Cerebellar nuclear complex (tissue), 1 donor: ENCODE data around the gene SCN7A.

Experiments
- DNase-seq, 2 experiments: peaks; one replicate each; lab custom pipeline; 2025; lab: John Stamatoyannopoulos, UW

Gene SCN7A

DNA sequence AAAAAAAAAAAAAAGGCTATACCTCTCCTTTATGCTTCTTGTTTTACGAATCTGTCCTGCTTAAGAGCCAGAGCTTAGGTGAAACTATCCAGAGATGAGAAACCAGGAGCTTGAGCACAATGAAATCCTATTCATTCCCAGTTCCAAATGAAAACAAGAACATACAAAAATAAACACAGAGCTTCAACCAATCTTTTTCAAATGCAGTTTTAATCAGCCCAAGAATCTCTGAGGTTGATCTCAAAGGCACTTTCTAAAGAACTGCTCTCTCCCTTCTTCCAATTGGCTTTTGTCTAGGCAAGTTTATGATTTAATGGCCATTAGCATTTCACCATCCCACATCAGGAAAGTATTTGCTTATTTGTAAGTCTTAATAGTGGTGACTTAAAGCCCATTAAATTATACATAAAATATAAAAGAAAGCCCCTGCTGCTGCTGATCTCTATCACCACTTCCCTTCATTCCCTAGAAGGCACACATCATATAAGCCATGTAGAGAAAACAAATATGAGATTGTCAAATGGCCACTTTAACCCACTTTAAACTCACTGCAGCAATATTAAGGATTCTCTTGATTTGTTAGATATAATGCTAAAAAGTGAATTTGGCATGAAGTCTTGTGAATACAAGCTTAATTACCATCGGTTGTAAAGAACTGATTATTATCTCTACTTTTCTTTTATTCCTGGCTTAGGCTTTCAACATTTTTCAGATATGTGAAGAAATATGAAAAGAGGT is 89.0 kb downstream of the SCN7A start:
- no peak for DNase-seq

DNA sequence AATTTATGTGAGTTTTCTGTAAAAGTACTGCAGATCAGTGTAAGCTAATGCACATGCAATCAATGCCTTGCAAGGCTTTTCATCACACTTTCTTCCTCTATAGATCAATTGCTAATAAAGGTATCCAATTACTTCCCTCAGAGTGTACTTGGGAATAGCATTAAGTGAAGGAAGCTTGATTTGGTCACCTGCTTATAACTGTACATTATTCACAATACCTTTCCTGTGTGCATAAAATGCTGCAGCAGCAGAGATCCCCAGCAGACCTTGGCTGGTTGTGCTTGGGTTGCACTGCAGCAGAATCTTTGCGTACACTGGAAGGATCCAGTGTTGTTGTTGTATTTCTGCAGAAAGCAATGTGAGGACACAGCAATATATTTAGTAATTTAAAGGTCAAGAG is 99.8 kb downstream of the SCN7A start:
- DNase-seq: no peak

DNA sequence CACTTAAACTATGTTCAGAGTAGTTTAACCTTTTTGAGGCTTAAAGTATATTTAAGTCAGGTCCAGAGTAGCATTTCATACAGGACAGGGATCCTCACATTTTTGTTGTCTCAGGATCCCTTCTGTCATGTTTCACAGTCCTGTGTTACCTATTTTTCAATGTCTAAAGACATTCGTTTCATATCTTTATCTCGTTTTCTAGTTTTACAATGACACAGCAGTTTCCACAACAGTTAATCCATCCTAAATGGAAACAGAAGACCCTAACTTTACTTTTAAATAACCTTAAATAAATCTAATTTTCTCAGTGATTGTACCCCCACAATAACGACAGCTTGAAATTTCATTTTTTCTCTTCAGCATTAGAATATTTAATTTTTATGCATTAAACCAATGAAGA is 101.0 kb downstream of the SCN7A start:
- DNase-seq: no peak

DNA sequence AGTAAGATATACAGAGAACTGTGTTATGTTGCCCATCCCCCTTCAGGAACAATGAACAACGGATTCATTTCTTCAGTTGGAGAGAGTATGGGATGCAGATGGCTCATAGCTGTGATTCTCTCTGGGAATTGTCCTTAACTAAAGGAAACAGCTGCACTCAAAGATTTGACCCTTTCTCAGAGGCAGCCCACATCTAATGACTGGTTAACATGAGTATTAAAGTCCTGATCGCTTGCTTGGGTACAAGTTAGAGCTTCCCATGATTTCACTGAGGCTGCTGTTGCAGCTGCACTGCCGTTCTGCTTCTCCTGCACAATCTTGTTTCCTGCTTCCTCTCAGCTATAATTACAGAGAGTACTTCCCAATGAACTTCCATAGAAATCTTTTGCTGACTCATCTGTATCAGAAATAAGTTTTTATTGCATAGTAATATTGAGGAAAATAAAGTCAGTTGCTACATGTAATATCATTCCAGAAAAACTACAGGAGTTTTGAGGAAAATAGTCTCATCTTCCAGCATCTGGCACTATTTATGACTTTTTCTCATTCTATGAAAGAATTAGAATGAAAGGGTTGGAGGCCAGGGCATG is 105.5 kb downstream of the SCN7A start:
- DNase-seq: no peak

DNA sequence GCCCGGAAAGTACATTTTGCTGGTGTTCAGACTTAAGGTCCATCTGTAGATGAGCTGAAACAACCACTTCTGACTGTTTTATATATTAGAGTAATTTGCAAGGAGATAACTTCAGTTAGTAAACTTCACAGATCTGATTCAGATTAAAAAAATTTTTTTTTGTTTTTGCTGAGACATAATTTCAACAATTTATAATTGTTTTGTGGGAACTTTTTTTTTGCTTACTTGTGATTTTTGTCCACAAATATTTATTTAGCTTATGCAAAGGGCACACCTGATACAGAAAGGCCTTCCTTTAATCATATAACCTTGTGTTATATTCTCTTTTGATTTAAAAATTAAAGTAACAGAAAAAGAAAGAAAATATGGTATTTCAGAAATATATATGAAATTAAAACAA is 108.7 kb downstream of the SCN7A start:
- DNase-seq: no peak

DNA sequence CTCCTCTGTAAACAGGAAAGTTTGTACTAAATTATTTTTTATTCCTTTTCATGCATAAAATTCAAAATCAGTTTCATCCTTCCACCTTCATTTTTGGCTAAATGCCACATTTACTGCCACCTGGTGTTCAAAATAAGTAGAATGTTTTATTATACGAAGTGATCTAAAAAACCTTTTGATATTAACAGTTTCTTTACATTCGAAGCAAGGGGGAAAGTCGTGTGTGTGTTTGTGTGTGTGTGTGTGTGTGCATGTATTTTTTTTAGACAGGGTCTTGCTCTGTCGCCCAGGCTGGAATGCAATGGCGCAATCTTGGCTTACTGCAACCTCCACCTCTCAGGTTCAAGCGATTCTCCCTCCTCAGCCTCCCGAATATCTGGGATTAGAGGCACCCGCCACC is 109.3 kb downstream of the SCN7A start:
- no peak for DNase-seq

DNA sequence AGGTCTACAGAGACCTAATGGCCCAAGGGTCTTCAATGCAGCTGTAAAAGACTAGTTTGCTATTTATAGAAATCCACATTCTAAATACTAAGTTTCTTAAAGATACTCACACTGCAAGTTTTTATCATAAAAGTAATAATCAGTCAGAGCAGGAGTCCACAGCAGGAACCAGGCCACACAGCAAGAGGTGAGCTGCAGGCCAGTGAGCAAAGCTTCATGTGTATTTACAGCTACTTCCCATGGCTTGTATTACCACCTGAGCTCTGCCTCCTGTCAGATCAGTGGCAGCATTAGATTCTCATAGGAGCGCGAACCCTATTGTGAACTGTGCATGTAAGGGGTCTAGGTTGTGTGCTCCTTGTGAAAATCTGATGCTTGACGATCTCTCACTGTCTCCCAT is 111.6 kb downstream of the SCN7A start:
- DNase-seq: no peak

DNA sequence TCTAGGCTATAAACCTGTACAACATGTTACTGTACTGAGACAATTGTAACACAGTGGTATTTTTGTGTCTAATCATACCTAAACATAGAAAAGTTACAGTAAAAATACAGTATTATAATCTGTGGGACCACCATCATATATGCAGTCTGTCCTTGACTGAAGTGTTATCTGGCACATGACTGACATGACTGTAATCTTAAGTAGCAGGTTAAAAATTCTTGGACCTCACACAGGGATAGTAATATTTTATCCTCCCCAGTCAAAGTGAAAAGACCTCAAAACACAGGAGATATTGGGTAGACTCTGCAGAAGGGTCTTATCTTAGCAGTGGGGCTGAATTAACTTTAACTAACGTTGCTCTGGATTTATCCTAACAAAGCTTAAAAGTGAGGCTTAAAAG is 113.4 kb downstream of the SCN7A start:
- DNase-seq: no peak

DNA sequence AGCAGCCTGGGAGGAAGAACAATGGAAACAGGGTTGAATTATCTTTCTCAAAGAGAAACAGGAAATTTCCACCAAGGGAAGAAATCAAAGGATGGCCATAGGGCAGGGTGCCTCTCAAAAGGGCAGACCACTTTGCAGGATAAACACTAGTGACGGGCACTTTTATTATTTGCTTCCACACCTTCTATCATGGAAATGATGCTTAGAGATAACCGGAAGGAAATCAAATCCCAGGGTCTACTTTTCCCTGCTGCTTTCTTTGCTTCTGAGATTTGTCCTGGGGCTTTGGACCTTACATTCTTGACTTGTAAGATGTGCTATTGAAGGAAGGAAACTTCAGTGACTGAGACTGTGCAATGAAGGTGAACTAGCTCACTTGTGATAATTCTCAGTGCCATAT is 117.2 kb downstream of the SCN7A start:
- no peak for DNase-seq

DNA sequence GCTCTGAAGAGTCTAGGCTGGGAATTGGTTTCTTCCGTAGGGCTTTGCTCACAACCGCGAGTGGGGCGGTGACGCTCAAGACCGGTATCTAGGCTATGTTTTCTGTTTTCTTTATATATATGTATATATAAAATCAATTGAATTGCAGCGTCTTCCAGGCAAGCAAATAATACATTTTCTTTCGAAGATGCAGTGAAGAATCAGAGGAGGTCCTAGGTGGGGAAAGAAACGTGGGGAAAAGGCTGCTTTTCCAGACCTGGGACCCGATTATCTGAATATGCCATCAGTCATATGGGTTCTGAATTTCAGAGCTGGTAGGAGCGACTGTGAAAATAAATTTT is 117.6 kb downstream of the SCN7A start:
- no peak for DNase-seq

DNA sequence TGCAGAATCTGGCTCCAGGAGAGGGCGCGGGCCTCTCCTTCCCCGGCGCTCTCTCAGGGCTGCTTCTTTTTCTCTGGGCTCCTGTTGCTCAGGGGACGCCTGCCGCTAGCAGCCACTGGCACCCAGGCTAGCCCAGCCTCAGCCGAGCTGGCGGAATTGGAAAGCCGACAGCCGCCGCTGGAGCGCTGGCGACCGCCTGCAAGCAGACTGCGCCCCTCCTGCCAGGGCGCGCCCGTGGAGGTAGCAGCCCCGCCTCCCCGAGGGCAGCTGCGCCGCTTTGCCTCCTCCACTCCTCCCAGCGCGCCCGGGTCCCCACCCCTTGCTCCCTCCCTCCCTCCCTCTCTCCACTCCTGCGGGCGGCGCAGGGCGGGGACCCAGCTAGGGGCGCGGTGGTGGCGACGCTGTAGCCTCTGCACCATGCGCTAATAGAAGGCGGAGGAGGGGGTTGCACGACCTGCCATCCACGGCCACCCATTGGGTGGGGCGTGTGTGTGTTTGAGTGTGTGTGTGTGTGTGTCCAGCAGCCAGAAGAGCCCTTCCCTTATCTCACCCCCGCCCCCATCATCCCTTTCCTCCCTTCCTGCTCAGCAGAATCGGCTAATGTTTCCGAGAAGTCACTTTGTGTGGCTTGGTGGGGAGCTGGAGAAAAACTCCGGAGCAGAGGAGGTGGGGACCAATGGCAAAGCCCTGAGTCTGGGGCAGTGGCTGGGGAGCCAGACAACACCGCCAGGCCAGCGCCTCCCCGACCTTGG is 118.1 kb downstream of the SCN7A start, which contains the start of gene SCN9A:
Gene SCN9A, minus strand, starts transcription at position 209 of the 752 bp plus-strand sequence. CDS start 64,188 bp downstream, outside the sequence.
- DNase-seq: no peak

DNA sequence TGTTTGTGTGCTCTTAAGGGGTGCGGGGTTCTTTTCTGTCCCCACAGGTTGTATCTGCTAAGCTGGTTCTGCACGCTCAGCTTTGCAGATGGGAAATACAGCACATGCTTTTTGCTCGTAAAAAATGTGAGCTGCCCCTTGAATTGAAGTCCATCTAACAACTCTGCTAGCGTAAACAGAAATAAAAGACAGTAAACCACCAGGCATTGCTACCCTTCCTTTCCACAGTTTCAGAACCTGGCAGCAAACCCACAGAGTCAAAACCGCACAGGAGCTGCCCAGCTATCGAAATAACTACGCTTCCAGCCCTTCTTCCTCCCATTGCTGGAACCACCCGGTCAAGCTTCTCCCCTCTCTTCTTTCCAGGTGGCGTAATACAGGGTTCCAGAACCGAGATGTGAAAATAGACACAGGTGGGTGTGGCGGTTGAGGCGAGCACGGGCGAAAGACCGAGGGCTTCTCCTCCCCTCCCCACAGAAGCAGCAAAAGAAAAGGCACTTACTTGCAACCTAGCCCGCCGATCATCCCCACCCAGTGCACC is 118.8 kb downstream of the SCN7A start:
- no peak for DNase-seq

DNA sequence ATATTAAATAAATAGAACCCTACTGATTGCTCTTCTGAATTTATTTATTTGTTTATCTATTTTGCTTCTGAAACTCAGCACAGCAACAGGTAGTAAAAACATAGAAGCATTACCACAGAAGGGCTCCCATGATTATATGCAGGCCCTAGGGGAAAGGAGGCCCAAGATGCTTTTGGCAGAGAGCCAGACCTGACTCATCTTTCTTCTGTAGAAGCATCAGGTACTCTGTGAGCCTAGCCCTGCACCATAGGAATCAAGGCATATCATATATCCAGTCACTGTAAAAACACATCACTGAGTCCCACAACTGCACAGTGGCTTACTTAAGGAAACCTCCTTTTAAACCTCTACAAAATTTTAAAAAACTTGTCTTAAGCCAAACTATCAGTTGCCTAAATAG is 120.1 kb downstream of the SCN7A start:
- no peak for DNase-seq

DNA sequence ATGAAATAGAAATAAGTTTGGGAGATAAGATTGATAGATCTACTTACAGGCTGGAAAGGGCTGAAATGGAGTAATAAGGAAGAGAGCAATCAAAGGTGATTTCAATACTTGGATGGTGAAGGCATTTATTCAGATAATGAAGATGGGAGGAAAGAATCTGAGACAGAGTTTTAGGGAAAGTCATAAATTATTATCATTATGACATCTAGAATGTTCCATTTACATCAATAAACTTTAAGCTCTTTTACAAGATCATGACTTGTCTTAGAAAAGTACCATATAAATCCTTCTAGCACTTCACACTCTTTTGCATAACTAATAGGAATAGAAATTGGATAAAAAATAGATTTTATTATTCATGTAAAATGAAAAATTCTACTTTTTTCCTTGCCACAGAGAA is 120.5 kb downstream of the SCN7A start:
- no peak for DNase-seq

DNA sequence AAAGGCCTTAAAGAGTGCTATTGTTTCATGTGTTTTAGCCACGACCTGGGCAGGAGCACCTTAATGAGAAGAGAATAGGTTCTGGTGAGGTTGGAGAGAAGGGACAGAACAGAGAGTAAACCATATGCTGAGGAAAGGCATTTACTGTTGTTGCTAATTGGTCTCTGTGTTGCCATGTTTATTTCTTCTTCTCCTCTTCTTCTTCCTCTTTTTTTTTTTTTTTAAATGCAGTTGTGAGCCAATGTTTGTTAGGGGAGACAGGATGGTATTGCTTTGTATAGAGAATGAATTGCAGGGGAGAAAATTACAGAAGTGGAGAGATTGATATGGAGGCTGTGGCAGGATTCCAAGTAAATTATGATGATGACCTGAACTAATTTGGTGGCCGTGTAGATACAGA is 120.9 kb downstream of the SCN7A start:
- DNase-seq: no peak

DNA sequence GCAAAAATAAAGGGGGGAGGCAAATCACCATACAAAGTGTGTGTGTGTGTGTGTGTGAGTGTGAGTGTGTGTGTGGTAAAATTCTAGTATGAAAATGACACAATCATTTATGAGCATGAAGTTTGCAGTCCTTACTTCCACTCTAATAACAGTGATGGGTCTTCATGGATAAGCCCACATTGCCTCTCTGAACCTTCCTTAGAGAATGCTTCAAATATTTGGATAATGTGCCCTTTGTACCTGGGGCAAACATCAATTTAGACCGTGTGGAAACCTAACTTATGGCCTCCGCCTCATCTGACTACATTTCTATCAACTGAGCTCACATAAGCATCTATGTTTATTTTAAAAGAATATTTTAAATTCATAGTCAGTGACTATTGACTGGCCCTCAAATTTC is 122.0 kb downstream of the SCN7A start:
- DNase-seq: no peak

DNA sequence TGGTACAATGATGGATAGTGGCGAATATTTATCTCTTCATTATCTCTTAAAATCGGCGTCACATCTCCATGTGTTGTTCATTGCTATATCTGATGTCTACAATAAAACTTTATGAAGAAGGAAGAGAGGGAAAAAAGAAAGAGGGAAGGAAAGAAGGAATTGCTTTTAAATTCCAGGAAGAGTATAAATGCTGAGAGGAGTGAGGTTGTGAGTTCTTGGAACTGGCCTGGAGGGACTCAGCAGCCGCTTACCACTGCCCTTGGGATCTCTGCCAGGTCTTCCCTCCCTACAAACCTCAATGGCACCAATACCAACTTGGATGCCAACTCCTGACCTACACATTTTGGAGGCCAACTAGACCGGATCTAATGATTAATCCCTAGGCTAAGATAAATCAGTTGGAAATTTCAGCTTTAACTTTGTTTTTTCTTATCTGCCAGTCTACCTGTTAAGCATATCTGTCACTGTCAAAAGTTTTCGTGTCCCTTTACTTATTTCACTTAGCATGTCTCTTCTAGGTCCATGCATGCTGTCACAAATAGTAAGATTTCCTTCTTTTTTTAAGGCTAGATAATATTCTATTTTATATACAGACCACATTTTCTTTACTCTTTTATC is 128.1 kb downstream of the SCN7A start:
- no peak for DNase-seq

DNA sequence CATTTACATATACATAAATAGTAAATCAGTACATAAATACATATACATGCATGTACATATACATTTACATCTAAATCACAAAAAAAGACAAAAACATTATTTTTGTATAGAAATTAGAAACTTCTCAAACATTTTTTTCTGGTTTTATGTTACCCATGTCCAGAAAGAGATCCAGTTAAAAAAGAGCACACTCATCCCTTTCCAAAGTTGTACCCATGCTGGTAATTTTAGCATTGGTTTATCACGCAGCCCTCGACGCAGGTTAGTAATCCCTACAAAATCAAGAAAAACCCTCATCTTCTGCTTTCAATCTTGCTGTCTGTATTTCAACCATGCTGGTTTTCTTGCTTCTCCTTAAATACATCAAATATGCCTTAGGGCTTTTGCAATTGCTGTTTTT is 128.8 kb downstream of the SCN7A start:
- no peak for DNase-seq

DNA sequence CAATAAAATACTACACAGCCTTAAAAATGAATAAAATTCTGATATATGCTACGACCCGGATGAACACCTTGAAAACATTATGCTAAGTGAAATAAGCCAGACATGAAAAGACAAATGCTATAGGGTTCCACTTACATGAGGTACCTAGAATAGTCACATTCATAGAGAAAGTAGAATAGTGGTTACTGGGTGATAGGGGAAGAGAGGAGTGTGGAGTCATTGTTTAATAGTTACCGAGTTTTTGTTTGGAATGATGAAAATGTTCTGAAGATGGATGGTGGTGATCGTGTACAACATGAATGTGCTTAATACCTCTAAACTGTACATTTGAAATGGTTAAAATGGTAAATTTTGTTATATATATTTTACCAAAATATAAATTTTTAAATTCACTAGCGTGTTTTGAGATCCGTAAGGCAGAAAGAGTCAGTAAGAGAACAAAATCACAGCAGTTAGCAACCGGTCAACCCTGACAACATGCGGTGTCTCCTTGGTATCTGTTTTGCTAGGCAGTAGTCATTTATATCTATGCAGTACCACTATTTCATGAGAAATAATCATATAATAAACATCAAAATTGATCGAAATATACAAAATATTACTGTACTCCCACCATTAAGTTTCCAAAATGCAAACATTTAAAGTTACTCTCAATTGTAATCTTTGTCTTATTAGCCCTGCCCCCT is 129.4 kb downstream of the SCN7A start:
- no peak for DNase-seq

DNA sequence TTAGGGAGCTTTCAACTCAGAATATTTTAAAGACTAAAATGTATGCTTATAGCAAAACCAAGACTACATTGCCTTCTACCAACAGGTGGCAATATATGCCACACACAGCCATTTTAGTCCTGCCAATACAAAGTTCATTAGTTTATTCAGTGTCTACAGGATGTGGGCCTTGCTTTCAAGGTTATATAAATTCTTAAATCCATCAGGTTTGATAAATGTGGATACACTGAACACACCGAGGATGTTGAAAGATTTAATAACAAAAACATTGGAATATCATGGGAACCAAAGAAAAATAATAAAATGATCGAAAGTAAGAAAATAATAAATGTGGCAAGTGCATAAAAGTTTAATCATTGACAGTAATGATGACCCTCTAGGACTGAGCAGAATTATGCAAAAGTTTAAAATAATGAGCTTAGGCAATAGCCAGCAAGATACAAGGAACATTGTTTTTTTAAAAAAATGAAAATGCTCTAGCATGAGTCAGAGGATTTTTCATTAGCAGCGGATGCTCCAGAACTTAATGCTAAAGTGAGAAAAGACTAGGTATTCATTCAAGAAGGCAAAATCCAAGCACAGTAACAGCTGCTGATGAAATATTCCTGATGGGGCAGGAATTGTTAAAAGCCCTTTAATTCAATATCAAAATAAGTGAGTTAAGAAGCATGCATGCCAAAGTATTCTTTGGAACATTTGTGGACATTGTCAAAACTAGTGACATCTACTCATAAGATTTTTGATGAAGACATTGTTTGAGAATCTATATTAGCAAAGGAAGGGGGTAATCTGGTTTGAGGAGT is 132.5 kb downstream of the SCN7A start:
- no peak for DNase-seq

DNA sequence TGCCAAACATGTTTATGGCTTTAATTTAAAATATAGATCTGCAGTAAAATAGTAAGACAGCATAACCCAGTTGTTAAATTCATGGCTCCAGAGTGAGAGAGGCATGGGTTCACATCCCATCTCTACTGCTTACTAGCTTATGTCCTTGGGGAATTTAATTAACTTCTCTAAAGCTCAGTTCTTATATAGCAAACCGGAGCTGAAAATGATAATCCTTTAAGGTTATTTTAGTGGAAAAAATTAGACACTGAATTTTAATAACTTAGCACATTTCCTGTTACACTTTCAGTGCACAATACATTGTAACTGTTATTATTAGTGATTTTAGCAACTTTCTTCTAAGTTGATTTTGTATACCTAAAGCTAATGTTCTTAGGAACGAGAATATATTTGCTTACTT is 133.1 kb downstream of the SCN7A start:
- no peak for DNase-seq
